Left renal pelvis (tissue), 4 donors: ENCODE measurements around the gene SLC6A6. TPM values are rescaled to one million over a fixed set of nuclear protein-coding genes. Genes with fewer than 3 reads are reported as not detected.

ENCODE experiments used
- DNase-seq, 4 donors: peaks; one replicate each; pipeline ENCODE4 v3.0.0-alpha.2; 2013; ENCODE audit warnings: low read depth in 4 of 4, low spot score in 3 of 4
- polyA plus RNA-seq, 4 donors: library from polyadenylated mRNA; unstranded; fragments of 120-200 nt; gene quantifications; one replicate each; pipeline ENCODE4 v1.2.1, GENCODE V29; 2013; ENCODE audit not compliant: insufficient read length in 4 of 4

The SLC6A6 gene
- polyA plus RNA-seq = 10 to 100 TPM; 18.8 to 23.2 (median 21.0) TPM

DNA sequence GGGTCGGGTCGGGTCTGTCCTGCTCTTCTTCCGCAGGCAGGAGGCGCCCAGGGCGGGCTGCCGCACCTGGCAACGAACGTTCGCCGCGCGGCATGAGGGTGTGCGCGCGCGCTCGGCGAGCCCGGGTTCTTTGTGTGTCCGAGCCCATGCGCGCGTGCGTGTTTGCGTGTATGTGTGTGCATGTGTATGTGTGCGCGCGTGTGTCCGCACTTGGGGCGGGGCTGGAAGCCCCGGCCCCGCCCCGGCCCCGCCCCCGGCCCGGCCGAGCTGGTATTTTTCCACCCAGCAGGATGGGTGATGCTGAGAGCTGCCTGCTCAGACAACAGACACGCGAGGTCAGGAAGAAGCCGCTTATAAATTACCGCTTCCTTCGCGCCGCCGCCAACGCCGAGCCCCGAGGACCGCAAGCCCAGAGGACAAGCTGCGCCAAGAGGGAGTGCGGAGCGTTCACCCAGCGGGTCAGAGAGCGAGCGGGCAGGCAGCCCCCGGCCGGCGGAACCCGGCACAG lies at the start of gene SLC6A6:
TSS of gene SLC6A6 (plus strand) at position 303 of the 508 bp plus-strand sequence. CDS start 41,029 bp downstream, outside the sequence.
- DNase-seq = peak; percentile 72 to 91 (median 88)

DNA sequence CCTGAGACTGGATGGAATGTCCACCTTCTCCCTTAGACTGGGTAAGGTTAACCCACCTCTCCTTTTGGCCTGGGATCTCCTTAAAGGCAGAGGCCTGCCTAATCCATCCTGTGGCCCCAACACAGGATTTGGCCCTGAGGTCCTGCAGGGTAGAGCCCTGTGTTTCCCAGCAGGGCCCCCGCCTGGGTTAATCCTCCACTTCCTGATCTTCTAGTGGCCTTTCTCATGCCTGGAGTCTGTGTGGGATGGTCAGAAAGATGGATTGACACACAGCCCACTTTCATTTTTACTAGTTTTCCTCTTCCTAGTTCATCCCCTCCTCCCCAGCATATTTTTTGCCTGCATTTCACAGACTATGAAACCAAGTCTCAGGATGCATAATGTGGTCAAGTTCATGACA lies 48.9 kb upstream of the SLC6A6 start:
- DNase-seq = no peak

DNA sequence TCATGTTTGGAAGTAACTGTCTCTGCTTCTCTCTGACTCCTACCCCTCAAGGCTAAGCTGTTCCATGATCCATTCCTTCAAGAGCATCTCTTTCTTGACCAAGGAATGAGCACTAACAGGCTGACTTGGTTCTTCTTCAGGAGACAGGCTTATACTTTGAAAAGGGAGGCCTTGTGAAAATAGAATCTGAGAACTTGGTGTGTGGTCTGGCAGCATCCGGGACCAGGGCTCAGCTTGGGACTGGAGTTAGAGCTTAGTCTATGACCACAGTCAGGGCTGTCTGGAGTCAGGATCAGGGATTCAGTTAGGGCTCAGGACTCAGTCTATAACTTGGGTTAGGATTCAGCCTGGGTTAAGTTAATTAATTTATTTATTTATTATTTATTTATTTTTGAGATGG lies 44.9 kb upstream of the SLC6A6 start:
- DNase-seq = no peak

DNA sequence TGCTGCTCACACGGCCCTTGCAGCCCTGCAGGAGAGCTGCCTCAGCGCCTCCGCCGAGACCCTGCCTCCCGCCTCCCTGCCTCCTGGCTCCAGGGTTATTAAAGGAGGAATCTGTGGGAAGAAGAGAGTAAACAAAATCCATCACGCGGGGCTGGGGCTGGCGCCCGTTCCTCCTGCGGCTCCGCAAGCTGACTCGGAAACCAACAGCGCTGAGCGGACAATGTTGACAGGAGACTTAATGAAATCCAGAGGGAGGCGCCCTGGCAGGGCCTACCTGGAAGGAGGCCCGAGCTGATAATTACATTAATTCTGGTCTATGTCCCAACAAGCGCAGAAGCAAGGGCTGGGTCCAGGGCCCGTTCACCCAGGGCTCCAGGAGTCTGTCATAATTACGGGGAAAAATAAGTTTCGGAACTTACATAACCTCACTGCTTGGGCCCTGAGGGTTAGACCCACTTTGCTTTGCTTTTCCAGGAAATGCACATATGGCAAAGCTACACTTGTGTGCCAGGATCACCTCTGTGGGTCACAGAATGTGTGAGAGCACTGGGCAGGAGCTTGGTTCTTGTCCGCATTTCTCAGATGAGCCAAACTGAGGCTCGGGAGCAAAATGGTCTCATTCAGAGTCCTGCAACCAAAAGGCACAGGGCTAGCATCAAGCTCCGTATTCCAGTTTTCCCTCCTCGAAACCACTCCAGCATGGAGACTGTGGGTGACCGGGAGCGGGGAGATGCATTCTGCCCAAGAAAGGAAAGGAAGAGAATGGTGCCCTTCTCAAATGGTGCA lies 43.8 kb upstream of the SLC6A6 start:
- peak in 2 of 4 donors; percentile 19 to 34 for DNase-seq

DNA sequence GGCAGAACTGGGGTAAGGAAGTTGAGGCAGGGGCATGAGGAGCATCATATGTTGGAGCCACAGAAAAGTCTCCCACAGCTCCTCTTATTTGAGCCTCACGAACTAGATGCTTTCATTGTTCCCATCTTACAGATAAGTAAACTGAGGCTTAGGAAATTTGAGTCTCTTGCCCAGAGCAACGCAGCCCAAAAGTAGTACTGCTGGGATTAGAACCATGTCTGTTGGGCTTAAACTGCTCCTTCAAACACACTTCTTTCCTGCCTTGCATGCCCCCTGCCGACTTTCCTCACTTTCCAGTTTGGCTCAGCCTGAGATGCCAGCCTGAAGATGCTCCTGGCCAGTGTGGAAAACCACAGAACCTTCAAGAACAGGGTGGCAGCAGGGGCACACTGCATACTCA lies 43.1 kb upstream of the SLC6A6 start:
- no peak for DNase-seq

DNA sequence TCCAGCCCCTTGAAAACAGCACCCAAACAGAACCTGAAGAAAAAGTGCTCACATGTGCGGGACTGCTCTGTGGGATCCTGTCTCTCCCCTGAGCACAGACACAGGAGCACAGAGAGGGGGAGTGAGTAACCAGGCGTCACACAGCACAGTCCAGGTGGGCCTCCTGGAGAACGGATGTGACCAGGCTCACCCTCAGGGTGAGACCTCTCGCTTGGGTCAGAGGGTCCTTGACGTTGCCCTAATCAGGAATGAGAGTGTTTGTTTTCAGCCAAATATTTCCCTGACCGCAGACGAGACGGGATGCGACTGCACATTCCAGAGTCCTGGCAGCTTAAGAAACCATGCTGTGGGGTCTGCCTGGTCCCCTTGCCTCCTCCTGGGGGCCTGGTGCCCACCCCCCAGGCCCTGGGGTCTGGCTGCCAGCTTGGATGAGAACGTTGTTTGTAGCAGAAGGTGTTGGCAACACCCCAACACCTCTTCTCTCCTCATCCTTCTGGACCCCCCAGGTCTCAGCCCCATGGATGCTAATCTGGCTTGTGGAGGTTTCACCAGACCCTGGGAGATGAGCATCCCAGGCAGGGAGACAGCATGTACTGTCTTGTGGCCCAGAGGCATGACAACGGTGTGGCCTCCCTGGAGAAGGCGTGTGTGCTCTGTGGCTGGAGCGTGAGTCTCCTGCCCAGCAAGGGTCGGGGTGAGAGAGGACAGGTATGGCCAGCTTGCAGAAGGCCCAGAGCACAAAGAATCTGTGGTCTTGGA lies 42.1 kb upstream of the SLC6A6 start:
- no peak for DNase-seq

DNA sequence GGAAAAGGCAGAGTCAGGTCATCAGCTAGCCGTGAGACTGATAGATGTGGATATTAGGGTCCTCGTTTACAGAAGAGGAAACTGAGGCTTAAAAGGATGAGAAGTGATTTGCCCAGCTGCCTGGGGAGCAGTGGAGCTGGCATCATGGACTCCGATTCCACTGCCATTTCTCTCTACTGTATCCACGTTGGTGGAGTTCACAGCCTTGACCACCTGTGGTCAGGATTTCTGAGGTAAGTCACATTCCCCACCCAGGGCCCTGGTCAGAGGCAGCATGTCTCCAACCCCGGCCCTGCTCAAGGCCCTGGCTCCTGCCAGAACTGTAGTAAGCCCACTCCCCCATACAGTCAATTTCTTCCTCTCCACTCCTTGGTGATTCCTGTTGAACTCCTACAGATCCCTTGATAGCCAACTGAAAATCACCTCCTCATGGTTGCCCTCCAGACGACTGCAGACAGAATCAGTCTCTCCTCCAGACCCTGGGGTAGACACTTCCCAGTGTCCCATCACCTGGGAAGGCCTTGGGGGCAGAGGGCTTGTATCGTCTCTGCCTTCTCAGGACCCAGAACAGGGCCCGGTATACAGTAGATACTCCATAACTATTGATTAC lies 41.2 kb upstream of the SLC6A6 start:
- no peak for DNase-seq

DNA sequence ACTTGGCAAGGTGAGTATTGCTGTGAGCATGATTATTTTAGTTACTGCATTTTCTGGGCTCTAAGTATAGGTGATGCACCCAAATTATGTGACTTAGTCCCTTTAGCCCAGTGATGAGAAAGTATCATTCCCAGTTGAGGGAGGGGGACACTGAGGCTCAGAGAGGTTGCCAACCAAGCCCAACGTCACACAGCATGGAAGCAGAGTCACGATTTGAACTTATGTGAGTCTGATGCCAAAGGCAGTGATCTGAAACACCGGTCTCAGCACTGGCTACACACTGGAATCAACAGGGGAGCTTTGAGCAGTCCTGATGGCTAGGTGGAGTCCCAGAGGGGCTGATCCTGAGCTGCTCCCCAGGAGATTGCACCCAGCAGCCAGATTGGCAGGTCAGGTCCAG lies 39.5 kb upstream of the SLC6A6 start:
- DNase-seq = no peak

DNA sequence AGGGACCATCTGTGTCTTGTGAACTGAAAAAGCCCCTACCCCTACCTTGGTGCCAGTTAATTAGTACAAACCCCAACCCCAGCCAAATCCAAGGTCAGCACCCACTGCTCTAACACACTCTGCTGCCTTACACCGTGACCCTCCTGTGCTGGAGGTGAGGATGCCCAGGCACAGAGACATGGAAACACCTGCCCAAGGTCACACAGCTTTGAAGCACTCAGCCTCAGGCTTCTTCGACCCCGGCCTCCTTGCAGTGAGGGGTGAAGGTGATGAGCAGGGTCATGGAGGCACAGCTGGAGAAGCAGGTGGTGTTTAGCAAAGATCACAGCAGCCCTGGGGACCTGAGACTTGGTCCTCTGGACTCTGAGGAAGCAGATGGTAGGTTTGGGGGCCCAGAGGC lies 39.0 kb upstream of the SLC6A6 start:
- no peak for DNase-seq

DNA sequence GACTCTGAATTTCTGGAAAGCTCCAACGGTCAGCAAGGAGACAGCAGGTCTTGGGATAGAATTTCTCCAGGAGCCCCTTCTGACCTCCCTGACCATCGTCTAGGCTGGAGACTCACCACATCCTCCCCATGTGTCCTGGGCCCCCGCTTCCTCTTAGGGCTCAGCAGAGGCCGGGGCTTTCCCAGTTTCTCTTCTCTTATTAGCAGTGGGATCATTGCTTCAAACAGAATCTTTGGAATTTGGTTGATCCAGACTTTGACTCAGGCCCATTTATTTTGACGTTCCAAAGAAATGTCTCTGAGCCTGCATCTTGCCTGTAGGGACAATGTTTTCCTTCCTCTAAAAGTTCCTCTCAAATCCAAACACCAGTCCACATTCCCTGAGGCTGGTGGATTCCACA lies 38.4 kb upstream of the SLC6A6 start:
- no peak for DNase-seq

DNA sequence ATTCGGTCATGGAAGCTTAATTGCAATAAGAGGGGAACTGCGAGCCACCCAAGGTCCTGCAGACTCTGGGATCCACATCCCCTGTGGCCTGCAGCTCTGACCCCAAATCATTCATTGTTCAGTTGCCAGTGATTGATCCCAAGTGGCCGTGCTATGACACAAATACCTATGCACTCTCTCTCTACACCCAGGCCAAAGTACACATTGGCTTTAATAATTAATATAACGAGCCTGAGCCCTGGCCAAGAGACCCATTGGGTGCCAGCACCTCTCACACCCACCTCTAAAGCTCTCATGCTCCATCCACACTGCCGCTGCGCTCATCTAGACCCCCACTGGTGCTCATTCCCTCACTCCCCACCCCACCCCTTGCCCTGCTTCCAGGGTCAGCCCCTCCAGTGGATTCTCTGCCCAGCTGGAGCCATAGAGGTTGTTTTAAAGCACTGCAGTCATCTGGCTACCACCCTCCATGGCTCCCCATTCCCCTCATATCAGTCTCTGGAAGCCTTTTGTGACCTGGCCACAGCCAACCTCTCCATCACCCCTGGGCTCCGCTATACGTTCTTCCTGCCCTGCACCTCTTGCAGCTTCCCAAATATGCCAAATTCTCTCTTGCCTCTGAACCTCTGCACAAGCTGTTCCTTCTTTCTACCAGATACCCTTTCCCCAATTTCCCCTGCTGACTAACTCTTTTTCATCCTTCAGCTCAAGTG lies 37.7 kb upstream of the SLC6A6 start:
- no peak for DNase-seq

DNA sequence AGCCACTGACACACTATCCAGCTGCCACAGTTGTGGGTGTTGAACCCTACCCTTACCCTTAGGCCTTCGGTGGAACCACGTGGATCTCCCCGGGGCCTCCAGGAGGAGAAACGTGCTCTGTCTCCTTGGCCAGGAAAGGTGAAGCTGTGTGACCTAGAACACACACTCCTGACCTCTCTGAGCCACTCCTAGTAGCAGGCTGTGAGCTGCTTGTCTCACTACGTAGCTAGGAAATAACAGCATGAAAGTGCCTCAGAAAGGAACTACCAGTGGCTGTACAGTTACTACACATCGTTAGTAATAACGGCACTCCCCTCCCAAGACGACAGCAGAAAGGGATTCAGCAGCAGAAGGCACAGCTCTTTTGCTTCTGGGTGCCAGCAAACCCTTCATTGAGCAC lies 36.2 kb upstream of the SLC6A6 start:
- DNase-seq = no peak

DNA sequence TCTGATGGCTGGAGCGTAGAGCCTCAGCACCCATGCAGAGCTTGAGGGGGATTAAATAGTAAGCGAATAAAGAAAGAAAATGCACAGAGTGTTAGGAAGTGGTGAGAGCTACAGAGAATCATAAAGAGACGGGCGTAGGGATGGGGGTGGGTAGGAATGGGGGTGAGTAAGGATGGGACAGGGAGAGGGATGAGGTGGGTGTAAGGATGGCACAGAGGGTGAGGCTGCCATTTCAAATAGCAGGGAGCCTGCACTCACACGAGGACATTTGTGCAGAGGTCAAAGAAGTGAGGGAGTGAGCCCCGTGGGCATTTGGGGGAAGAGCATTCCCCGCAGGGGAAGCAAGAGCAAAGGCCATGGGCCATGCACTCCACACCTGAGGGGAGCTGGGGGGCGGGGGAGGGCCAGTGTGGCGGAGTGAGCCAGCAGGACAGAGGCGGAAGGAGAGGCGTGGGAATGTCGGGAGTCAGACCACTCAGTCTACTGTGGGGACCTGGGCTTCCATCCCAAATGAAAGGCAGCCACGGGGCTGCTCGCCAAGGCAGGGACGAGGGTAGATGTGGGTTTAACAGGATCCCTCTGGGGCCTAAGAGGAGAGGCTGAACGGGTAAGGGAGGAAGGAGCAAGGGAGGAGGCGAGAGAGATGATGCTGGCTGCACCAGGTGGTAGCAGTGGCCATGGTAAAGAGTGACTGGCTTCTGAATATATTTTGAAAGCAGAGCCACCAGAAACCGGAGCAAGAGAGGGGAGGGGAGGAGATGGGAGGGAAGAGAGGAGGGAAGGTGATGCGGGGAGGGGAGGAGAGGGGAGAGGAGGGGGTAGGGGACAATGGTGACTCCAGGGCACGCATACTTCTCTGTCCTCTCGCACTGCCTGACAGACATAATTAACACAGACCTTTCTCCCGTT lies 35.2 kb upstream of the SLC6A6 start:
- DNase-seq = no peak

DNA sequence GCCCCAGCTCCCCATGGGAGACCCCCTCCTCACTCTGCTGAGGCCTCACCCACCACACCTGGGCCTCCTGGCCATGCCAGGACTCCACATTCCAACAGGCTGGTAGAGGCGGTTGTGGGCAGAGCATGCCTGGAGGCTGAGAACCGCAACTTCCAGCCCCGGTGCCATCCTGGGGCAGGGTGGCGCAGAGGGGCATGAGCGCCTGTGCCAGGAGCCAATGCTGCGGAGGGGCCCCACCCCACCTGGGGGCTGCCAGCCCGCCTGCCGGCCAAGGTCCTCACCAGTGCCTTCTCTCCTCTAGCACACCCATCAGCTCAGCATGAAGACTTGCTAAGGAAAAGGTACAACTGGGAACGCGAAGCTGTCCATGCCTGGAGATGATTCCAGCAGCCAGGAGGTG lies 34.3 kb upstream of the SLC6A6 start:
- DNase-seq = no peak

DNA sequence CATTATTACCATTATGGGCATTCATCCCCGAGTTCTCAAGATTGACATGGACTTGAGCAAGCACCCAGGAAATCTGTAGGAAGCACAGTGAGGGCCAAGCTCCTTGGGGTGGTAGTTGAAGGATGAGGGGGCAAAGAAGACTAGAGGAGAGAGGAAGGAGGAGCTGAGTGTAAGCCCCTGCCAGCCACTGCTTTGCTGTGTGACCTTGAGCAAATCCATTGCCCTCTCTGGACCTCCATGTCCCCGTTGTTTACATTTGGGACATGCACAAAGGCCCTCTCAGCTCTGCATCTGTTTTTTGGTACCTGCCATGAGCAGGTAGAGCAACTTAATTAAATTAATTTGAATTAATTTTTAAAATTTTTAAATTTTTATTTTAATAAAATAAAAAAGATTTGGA lies 33.5 kb upstream of the SLC6A6 start:
- DNase-seq = no peak

DNA sequence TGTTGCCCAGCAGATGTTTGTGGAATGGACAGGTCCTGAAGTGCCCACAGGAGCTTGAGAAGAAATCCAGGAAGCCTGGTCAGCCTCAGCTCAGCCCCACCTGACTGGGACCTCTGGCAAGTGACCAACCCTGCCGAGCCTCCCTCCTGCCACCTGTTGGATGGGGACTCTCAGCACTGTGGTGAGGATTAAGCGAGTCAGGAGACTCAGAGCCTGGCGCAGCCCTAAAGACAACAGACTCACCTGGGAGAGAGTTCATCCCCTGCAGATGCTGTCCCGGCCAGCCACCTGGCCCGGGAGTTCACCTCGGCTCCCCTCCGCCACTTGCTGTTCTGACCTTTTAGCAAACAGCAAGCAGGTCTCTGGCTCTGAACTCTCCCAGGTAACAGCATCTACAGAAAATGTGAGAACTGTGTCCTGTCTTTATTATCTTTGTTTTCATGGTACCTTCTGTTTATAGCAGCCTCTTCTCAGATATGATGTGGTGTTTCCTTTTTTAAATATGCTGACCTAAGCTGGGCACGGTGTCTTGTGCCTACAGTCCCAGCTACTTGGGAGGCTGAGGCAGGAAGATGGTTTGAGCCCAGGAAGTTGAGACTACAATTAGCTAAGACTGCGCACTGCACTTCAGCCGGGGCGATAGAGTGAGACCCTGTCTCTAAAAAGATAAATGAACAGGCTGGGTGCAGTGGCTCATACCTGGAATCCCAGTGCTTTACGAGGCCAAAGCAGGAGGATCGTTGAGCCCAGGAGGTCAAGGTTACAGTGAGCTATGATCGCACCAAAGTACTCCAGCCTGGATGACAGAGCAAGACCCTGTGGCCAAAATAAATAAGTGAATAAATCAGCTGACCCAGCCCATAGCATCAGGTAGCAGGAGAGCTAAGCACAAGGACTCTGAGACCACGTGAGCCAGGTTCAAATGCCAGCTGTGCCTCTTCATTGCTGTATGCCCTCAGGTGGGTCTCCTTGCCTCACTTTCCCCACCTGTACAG lies 32.4 kb upstream of the SLC6A6 start:
- DNase-seq = no peak

DNA sequence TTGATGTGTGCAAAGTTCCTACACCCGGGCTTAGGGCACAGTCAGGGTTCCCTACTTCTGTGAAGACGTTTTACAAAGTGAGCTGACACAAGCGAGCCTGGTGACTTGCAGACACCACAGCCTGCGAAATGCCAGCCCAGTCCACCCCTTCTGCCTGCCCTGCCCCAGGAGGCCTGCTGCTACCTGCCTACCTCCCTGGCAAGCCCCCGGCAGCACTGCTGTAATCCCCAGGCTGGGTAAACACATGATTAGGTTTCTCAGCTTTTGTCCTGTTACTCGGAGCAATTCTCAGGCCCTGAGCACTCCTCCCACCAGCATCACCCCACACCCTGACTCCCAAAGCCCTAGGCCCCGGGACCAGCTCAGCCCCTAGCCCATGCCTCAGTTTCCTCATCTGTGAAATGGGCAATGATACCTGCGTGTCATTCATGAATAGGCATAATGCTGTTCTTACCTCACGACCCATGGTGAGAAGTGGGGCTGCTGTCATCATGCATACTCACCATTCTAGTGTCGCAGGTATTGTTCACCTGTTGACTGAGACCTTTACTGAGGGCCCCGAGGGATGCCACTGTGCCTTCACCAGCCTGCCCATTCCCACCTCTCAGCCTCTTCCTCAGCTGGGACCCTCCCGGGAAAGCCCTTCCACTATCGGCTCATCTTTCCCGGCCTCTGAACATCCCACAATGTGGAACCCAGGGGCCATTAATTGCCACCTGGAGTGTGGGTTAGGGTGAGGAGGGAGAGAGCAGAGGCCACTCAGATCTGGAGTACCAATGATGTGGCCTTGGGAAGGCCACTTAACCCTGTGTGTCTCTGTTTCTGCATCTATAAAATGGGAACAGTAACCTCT lies 31.5 kb upstream of the SLC6A6 start:
- no peak for DNase-seq
